IMR-90 (cell line): ENCODE data around the gene OR5A2. TPM values are rescaled to one million over a fixed set of nuclear protein-coding genes. Genes with fewer than 3 reads are reported as not detected.

Experiments
- ATAC-seq: fragments of 200-7000 bp; cut with Tn5 transposase; 2 replicates; pipeline ENCODE4 v1.9.1; 2020; ENCODE audit warnings: low read depth, mild to moderate bottlenecking, moderate library complexity
- BruUV-seq: library from RNA; stranded (reverse); fragments of 400-500 nt; replicated peaks from 2 replicates; lab custom pipeline; 2021; lab: Mats Ljungman, UMichigan
- CTCF ChIA-PET: fragments of 300-600 bp; formaldehyde crosslinking; extraction: SDS; loops from one replicate; lab custom pipeline; 2021; ENCODE audit warnings: antibody characterized with exemption; lab: Yijun Ruan, JAX
- POLR2A ChIA-PET: fragments of 300-600 bp; sonication (Branson Sonifier 250); formaldehyde crosslinking; loops from one replicate; lab custom pipeline; 2022; ENCODE audit warnings: antibody characterized with exemption; ENCODE audit not compliant: unreplicated experiment; lab: Charles Lee
- DNase-seq: peaks from one replicate; pipeline ENCODE4 v3.0.0; 2013
- H2AFZ ChIP-seq: replicated peaks from 2 replicates; pipeline ENCODE3; 2013; ENCODE audit warnings: low read length, mild to moderate bottlenecking; ENCODE audit not compliant: poor library complexity
- H2AK5ac ChIP-seq: 2 replicates; pipeline ENCODE4 v1.6.1; 2013; ENCODE audit warnings: low read depth, low read length, inconsistent platforms
- H2AK9ac ChIP-seq: replicated peaks from 2 replicates; pipeline ENCODE3; 2013; ENCODE audit warnings: mild to moderate bottlenecking, low read depth, low read length, moderate library complexity; ENCODE audit not compliant: poor library complexity
- H2BK120ac ChIP-seq: 2 replicates; pipeline ENCODE4 v1.6.1; 2013; ENCODE audit warnings: low read depth, low read length, inconsistent platforms
- H2BK15ac ChIP-seq: 3 replicates; pipeline ENCODE4 v1.6.1; 2013; ENCODE audit warnings: low read depth, low read length, inconsistent platforms
- H2BK20ac ChIP-seq: 2 replicates; pipeline ENCODE4 v1.6.1; 2013; ENCODE audit warnings: low read depth, mild to moderate bottlenecking, inconsistent platforms, low read length, moderate library complexity
- H2BK5ac ChIP-seq: 2 replicates; pipeline ENCODE4 v1.6.1; 2013; ENCODE audit warnings: mild to moderate bottlenecking, low read depth, low read length, inconsistent platforms; ENCODE audit not compliant: poor library complexity, severe bottlenecking
- H3K14ac ChIP-seq: replicated peaks from 2 replicates; pipeline ENCODE4 v1.6.1; 2013; ENCODE audit warnings: low read depth, low read length, inconsistent platforms
- H3K18ac ChIP-seq: 2 replicates; pipeline ENCODE4 v1.6.1; 2013; ENCODE audit warnings: low read depth, low read length, control low read depth
- H3K23ac ChIP-seq: 2 replicates; pipeline ENCODE4 v1.6.1; 2013; ENCODE audit warnings: low read depth, low read length, inconsistent platforms
- H3K27ac ChIP-seq: 2 replicates; pipeline ENCODE4 v1.5.1; 2013; ENCODE audit warnings: mild to moderate bottlenecking, control low read depth, low read length; ENCODE audit not compliant: insufficient read depth
- H3K27me3 ChIP-seq: 2 replicates; pipeline ENCODE4 v1.6.1; 2013; ENCODE audit warnings: low read length; ENCODE audit not compliant: control insufficient read depth, insufficient read depth
- H3K36me3 ChIP-seq: 2 replicates; pipeline ENCODE4 v1.6.1; 2013; ENCODE audit warnings: low read length, mixed read lengths; ENCODE audit not compliant: control insufficient read depth, insufficient read depth
- H3K4ac ChIP-seq: 2 replicates; pipeline ENCODE4 v1.6.1; 2013; ENCODE audit warnings: low read depth, low read length, inconsistent platforms
- H3K4me1 ChIP-seq: 2 replicates; pipeline ENCODE4 v1.6.1; 2013; ENCODE audit warnings: low read length, mixed read lengths; ENCODE audit not compliant: control insufficient read depth, insufficient read depth
- H3K4me2 ChIP-seq: 2 replicates; pipeline ENCODE4 v1.6.1; 2013; ENCODE audit warnings: low read depth, mild to moderate bottlenecking, control low read depth, low read length, moderate library complexity
- H3K4me3 ChIP-seq: 2 replicates; pipeline ENCODE4 v1.5.1; 2013; ENCODE audit warnings: low read depth, mild to moderate bottlenecking, control low read depth, low read length, moderate library complexity; ENCODE audit not compliant: insufficient read depth
- H3K56ac ChIP-seq: 2 replicates; pipeline ENCODE4 v1.6.1; 2013; ENCODE audit warnings: low read length, inconsistent platforms; ENCODE audit not compliant: insufficient read depth; ENCODE audit errors: extremely low read depth
- H3K79me1 ChIP-seq, 2 experiments: 2 replicates each; pipeline ENCODE4 v1.6.1; 2013; ENCODE audit warnings: low read length in 2 of 2, inconsistent platforms in 1 of 2, low read depth in 1 of 2
- H3K9ac ChIP-seq: 2 replicates; pipeline ENCODE4 v1.6.1; 2013; ENCODE audit warnings: low read depth, low read length, control low read depth
- H3K9me1 ChIP-seq: 2 replicates; pipeline ENCODE4 v1.6.1; 2013; ENCODE audit warnings: low read length, inconsistent platforms; ENCODE audit not compliant: insufficient read depth
- H3K9me3 ChIP-seq: 2 replicates; pipeline ENCODE4 v1.6.1; 2013; ENCODE audit warnings: low read length; ENCODE audit not compliant: control insufficient read depth, insufficient read depth
- H4K20me1 ChIP-seq: 2 replicates; pipeline ENCODE4 v1.6.1; 2013; ENCODE audit warnings: low read length, inconsistent platforms; ENCODE audit not compliant: insufficient read depth
- H4K5ac ChIP-seq: 2 replicates; pipeline ENCODE4 v1.6.1; 2013; ENCODE audit warnings: mild to moderate bottlenecking, low read depth, low read length, control low read depth
- H4K8ac ChIP-seq, 2 experiments: 2 replicates each; pipeline ENCODE4 v1.6.1; 2013; ENCODE audit warnings: low read depth in 2 of 2, low read length in 2 of 2, control low read depth in 1 of 2, inconsistent platforms in 1 of 2
- H4K91ac ChIP-seq: 2 replicates; pipeline ENCODE4 v1.6.1; 2013; ENCODE audit warnings: low read depth, low read length, inconsistent platforms; ENCODE audit not compliant: insufficient read depth
- CHD1 ChIP-seq: IDR thresholded peaks from 2 replicates; pipeline ENCODE4 v1.6.1; 2012; ENCODE audit warnings: low read depth, low read length, improper control_type of control experiment
- CTCF ChIP-seq: conservative IDR thresholded peaks from 2 replicates; pipeline ENCODE4 v1.5.1; 2012; ENCODE audit warnings: mild to moderate bottlenecking, low read depth, low read length, improper control_type of control experiment
- MAZ ChIP-seq: IDR thresholded peaks from 2 replicates; pipeline ENCODE4 v1.6.1; 2012; ENCODE audit warnings: low read depth, mild to moderate bottlenecking, low read length, improper control_type of control experiment, moderate library complexity, borderline replicate concordance
- POLR2A ChIP-seq: IDR thresholded peaks from 2 replicates; pipeline ENCODE4 v1.6.1; 2012; ENCODE audit warnings: mild to moderate bottlenecking, low read depth, low read length
- RAD21 ChIP-seq: IDR thresholded peaks from 2 replicates; pipeline ENCODE4 v1.6.1; 2012; ENCODE audit warnings: low read length, improper control_type of control experiment
- RCOR1 ChIP-seq: IDR thresholded peaks from 2 replicates; pipeline ENCODE4 v1.6.1; 2012; ENCODE audit warnings: mild to moderate bottlenecking, low read length, improper control_type of control experiment; ENCODE audit not compliant: insufficient replicate concordance
- WGBS, 2 experiments: methylation state at CpG; one replicate each; pipeline versions ENCODE4 v1.1.5 to v1.1.7; 2013; ENCODE audit warnings: missing lambda C conversion rate in 2 of 2; ENCODE audit not compliant: insufficient read length in 1 of 2; ENCODE audit errors: extremely low coverage in 2 of 2; 5-methylcytosine and 5-hydroxymethylcytosine counted together
- dilution Hi-C: fragments of 300-500 bp; cut with HindIII; formaldehyde crosslinking; loops from one replicate; pipeline ENCODE4 v1.14.3; 2018; ENCODE audit warnings: low sequenced_read_pairs; ENCODE audit not compliant: unreplicated experiment
- in situ Hi-C: fragments of 300-500 bp; cut with MboI; formaldehyde crosslinking; loops from 3 replicates; pipeline ENCODE4 v1.14.3; 2019; ENCODE audit warnings: low sequenced_read_pairs, inconsistent platforms, mixed read lengths
- intact Hi-C: fragments of 100-400 bp; cut with micrococcal nuclease; formaldehyde crosslinking; loops from 2 replicates; pipeline ENCODE4 v1.10.0; 2022
- polyA plus RNA-seq, 3 experiments: library from polyadenylated mRNA; depleted of rRNA; stranded (reverse); fragments of >200 nt; gene quantifications; 2 replicates each; pipeline ENCODE4 v1.2.3, GENCODE V29; 2012; ENCODE audit warnings: low replicate concordance in 1 of 3
- total RNA-seq: library from RNA; depleted of rRNA; stranded (reverse); fragments of >200 nt; gene quantifications from 2 replicates; pipeline ENCODE4 v1.2.3, GENCODE V29; 2012
- TF ChIP-seq, protein P1 (sequence below): fragments of 150-350 bp; IDR thresholded peaks from 2 replicates; pipeline ENCODE4 v1.6.1; 2017; ENCODE audit warnings: mild to moderate bottlenecking, antibody characterized with exemption, low read length, low read depth

The OR5A2 gene
- total and polyA plus RNA-seq, 2 of the 4 experiments (the other 2 are of a cell fraction): not detected

GRCh38 chr11:59416613-59417012 lies 9.6 kb downstream of the OR5A2 start:
- H2BK20ac ChIP-seq: no peak overlapping the region
- no peak for DNase-seq
- TF ChIP-seq RAD21 (no peak), POLR2A (no peak), MAZ (no peak), CTCF (no peak), RCOR1 (no peak), CHD1 (no peak)
- TF ChIP-seq, protein P1, sequence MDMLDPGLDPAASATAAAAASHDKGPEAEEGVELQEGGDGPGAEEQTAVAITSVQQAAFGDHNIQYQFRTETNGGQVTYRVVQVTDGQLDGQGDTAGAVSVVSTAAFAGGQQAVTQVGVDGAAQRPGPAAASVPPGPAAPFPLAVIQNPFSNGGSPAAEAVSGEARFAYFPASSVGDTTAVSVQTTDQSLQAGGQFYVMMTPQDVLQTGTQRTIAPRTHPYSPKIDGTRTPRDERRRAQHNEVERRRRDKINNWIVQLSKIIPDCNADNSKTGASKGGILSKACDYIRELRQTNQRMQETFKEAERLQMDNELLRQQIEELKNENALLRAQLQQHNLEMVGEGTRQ: no peak
- H3K56ac ChIP-seq: no peak overlapping the region
- no peak overlapping the region for H3K4me3 ChIP-seq
- H3K9me1 ChIP-seq: no peaks in the 10 kb centered on the region
- H3K9me3 ChIP-seq: no peaks in the 10 kb centered on the region
- H3K27me3 ChIP-seq: no peaks in the 10 kb centered on the region
- in situ Hi-C loops (no loop called here), dilution Hi-C loops (no loop called here), intact Hi-C loops (no loop called here)
- no peak overlapping the region for H2AK9ac ChIP-seq
- no peak overlapping the region for H2AK5ac ChIP-seq
- no peak overlapping the region for H4K91ac ChIP-seq
- no peak overlapping the region for H4K5ac ChIP-seq
- no peak overlapping the region for H3K27ac ChIP-seq
- no peak overlapping the region for H3K23ac ChIP-seq
- H4K8ac ChIP-seq: no peak overlapping the region
- no peak overlapping the region for H3K4ac ChIP-seq
- no peak overlapping the region for H2BK15ac ChIP-seq
- H3K14ac ChIP-seq: no peak overlapping the region
- no peak overlapping the region for H2BK120ac ChIP-seq
- no CpG with 5 or more reads among the region's 5 CpGs for WGBS, 2 experiments
- no peak overlapping the region for H3K9ac ChIP-seq
- no peaks in the 10 kb centered on the region for H4K20me1 ChIP-seq
- H3K4me2 ChIP-seq: no peak overlapping the region
- H3K4me1 ChIP-seq: no peaks in the 10 kb centered on the region
- no peak overlapping the region for H2AFZ ChIP-seq
- no peaks in the 10 kb centered on the region for H3K36me3 ChIP-seq
- no TSS peak for BruUV-seq
- POLR2A ChIA-PET: no interaction called here
- ATAC-seq: no peak
- CTCF ChIA-PET: no interaction called here
- H3K79me1 ChIP-seq: no peaks in the 10 kb centered on the region
- H2BK5ac ChIP-seq: no peak overlapping the region
- no peak overlapping the region for H3K18ac ChIP-seq
